ENCODE data around the gene OBI1.
"Not testable (repeated sequence)": the region's sequence is repeated elsewhere in the genome, so short reads cannot be mapped to it uniquely, and the experiment has no call there.

OBI1 gene

GRCh38 chr13:78658630-78659449 is at the start of gene OBI1:
TSS of gene OBI1 (minus strand) at chr13:78659155. CDS start at chr13:78659120, 35 bp downstream.
- peak; percentile 12 for DNase-seq

- DNase-seq = no peak
Measured at GRCh38 chr13:78701383-78701782, 42.4 kb upstream of the OBI1 start.

- DNase-seq = no peak
Measured at GRCh38 chr13:78700121-78700910, 41.4 kb upstream of the OBI1 start.

- no peak for DNase-seq
Measured at GRCh38 chr13:78689011-78689410, 30.1 kb upstream of the OBI1 start.

- no peak for DNase-seq
Measured at GRCh38 chr13:78686461-78686860, 27.5 kb upstream of the OBI1 start.

GRCh38 chr13:78680576-78681350 is 21.8 kb upstream of the OBI1 start:
- no peak for DNase-seq

GRCh38 chr13:78680115-78680561 is 21.2 kb upstream of the OBI1 start:
- DNase-seq = no peak

GRCh38 chr13:78679329-78679728 is 20.4 kb upstream of the OBI1 start:
- no peak for DNase-seq

- DNase-seq = no peak
Measured at GRCh38 chr13:78675112-78675511, 16.2 kb upstream of the OBI1 start.

- no peak for DNase-seq
Measured at GRCh38 chr13:78674638-78675037, 15.7 kb upstream of the OBI1 start.

GRCh38 chr13:78662467-78662866 is 3.5 kb upstream of the OBI1 start:
- DNase-seq = no peak

- DNase-seq = no peak
Measured at GRCh38 chr13:78660495-78660857, 1.5 kb upstream of the OBI1 start.

- DNase-seq = no peak
Measured at GRCh38 chr13:78659732-78660494, 958 bp upstream of the OBI1 start.

GRCh38 chr13:78659450-78659730 is 435 bp upstream of the OBI1 start:
- DNase-seq = no peak

- DNase-seq = no peak
Measured at GRCh38 chr13:78657699-78658629, 991 bp downstream of the OBI1 start.

- DNase-seq = no peak
Measured at GRCh38 chr13:78655906-78656305, 3.0 kb downstream of the OBI1 start.

- DNase-seq = no peak
Measured at GRCh38 chr13:78655007-78655406, 3.9 kb downstream of the OBI1 start.

GRCh38 chr13:78652651-78653050 is 6.3 kb downstream of the OBI1 start:
- DNase-seq = no peak

GRCh38 chr13:78650717-78651083 is 8.3 kb downstream of the OBI1 start:
- no peak for DNase-seq

- no peak for DNase-seq
Measured at GRCh38 chr13:78649997-78650716, 8.8 kb downstream of the OBI1 start.

GRCh38 chr13:78647109-78647678 is 11.8 kb downstream of the OBI1 start:
- not testable (repeated sequence) for DNase-seq

All from NCI-H510A treated with DMSO at 0.1 percent for 48 hours (cell line).